HG02678 (cell line): ENCODE measurements around the gene PSME2.

Source experiments
- ATAC-seq: cut with Tn5 transposase; IDR thresholded peaks from one replicate; pipeline ENCODE4 v1.9.1; 2021; ENCODE audit warnings: mild to moderate bottlenecking, moderate library complexity; ENCODE audit not compliant: unreplicated experiment

Gene PSME2

GRCh38 chr14:24156840-24157239 lies 10.4 kb upstream of the PSME2 start:
- ATAC-seq, result no peak

- ATAC-seq, result no peak
Measured at GRCh38 chr14:24155100-24155499, 8.7 kb upstream of the PSME2 start.

DNA sequence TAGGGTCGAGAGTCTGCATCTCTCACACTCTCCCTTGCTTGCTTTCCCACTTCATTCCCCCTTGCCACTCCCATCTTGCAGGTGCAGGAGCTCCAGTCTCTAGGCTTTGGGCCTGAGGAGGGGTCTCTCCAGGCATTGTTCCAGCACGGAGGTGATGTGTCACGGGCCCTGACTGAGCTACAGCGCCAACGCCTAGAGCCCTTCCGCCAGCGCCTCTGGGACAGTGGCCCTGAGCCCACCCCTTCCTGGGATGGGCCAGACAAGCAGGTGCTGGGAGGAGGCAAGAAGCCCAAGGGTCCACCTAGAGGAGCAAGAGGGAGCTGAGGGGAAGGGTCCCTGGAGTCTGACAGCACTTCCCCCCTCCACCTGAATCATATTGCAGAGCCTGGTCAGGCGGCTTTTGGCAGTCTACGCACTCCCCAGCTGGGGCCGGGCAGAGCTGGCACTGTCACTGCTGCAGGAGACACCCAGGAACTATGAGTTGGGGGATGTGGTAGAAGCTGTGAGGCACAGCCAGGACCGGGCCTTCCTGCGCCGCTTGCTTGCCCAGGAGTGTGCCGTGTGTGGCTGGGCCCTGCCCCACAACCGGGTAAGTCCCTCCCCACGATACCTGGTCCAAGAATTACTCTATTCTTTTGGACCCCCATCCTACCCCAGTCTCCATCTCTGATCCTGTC lies 5.1 kb upstream of the PSME2 start:
- ATAC-seq, result no peak

GRCh38 chr14:24150993-24151392 lies 4.6 kb upstream of the PSME2 start:
- no peak for ATAC-seq

GRCh38 chr14:24150567-24150966 lies 4.2 kb upstream of the PSME2 start:
- ATAC-seq, result no peak

DNA sequence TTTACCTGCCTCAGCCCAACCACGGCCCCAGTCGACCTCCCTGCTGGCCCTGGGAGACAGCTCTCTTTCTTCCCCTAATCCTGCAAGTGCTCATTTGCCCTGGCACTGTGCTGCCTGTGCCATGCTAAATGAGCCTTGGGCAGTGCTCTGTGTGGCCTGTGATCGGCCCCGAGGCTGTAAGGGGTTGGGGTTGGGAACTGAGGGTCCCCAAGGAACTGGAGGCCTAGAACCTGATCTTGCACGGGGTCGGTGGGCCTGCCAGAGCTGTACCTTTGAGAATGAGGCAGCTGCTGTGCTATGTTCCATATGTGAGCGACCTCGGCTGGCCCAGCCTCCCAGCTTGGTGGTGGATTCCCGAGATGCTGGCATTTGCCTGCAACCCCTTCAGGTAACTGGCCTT lies 3.7 kb upstream of the PSME2 start:
- no peak for ATAC-seq

DNA sequence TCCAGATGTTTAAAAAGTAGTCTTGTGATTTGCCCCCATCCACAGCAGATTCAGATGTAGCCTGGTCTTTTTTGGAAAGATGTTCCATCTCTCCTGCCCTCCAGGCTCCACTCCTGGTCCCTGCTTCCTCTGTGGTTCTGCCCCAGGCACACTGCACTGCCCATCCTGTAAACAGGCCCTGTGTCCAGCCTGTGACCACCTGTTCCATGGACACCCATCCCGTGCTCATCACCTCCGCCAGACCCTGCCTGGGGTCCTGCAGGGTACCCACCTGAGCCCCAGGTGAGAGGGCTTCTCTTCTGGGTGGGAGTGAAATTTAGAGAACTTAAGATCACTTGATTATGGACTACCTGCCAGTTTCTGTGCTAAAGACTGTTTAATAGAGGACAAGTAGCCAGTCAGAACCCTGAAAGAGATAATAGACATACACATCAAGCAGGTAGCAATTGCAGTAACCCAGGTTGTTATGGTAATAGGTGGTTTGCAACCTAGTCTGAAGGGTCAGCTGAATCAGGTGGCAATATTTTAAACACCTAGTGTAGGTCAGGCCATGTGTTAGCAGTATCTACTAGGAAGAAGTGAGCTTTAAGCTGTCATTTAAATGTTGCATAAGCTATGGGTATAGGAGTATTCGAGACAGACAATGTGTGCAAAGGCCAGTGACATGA lies 3.0 kb upstream of the PSME2 start:
- ATAC-seq, result no peak

DNA sequence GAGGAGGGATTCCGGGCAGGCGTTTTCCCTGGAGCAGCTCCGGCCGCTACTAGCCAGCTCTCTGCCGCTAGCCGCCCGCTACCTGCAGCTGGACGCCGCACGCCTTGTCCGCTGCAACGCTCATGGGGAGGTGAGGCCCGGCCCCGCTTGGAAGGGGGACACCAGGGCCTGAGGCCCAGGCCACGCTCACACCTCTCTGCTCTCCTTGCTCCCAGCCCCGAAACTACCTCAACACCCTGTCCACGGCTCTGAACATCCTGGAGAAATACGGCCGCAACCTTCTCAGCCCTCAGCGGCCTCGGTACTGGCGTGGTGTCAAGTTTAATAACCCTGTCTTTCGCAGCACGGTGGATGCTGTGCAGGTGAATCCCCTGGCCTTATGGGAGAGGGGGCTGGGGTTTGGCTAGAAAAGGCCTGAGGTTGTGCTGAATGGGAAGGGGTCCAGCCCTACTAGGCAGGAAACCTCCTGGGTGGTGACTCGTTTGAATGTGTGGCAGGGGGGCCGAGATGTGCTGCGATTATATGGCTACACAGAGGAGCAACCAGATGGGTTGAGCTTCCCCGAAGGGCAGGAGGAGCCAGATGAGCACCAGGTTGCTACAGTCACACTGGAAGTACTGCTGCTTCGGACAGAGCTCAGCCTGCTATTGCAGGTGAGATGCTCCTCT lies 1.5 kb upstream of the PSME2 start:
- ATAC-seq, result no peak

DNA sequence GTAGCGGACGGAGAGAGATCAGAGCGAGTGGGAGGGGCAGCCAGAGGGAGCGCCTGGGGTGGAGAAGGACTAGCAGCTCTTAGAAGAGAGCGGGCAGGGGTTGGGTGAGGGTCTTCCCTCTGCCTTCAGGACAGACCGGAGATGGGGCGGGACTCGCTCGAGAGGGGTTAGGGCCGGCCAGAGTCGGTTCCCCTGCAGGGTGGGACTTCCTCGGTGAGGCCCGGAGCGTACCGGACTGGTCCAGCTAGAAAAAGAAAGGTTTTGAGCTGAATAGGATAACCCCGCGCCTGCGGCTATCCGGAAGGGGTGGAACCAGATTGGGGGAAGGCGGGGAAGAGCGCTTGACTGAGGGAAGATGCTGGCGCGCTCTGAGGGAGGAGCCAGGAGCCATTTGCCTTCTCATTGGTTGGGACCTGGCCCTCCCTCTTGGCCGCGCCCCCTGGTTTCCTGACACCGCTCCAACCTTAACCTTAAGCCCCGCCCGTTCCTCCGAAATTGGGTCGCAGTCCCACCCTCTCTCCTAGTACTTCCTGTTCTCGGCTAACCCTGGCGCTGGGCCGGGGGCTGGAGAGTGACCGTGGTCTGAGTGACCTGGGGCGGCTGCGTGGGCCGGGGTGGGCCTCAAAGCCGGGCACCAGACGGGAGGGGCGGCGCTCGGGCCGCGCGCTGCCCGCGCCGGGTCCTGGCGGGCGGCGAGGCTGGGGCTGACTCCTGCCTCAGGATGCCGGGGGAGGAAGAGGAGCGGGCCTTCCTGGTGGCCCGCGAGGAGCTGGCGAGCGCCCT lies 759 bp upstream of the PSME2 start, which contains the start of gene RNF31:
Gene RNF31, plus strand, starts transcription at position 521 of the 783 bp plus-strand sequence. Its CDS starts 201 bp downstream, at position 722.
- peak; percentile 84 for ATAC-seq

GRCh38 chr14:24145690-24146452 lies 539 bp downstream of the PSME2 start:
- no peak for ATAC-seq

DNA sequence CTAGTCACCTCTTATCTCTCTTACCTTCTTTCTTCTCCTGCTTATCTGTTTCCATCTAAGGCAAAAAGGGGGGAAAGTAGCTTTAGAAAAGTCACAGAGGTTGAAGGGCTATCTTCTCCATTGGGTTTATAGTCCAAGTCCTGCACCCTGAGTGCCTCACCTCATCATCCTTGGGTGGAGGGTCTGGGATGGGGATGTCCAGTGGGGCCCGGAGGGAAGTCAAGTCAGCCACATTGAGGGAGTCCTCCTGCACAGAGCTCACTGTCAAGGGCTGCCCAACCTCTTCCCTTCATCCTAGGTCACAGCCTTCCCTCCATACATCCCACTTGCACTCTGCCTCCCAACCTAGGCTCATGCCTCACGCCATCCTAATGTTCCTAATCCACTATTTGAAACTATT lies 1.2 kb downstream of the PSME2 start:
- ATAC-seq, result no peak

DNA sequence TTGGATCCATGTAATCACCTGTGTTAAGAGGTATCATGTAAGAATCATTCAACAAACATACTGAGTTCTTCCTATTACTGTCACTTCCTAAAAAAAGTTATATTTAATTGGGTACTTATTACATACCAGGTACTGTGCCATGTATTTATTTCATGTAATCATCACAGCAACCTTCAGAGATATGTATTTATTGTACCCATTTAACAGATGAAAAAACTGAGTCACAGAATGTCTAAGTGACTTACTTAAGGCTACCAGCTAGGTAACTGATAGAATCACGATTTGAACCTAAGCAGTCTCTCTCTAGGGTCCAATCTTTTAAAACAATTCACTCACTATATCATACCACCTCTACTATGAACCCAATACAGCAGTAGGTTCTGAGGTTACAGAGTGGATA lies 2.0 kb downstream of the PSME2 start:
- no peak for ATAC-seq

- ATAC-seq, result no peak
Measured at GRCh38 chr14:24143511-24143910, 2.9 kb downstream of the PSME2 start.

GRCh38 chr14:24141097-24141880 lies 5.1 kb downstream of the PSME2 start, which contains the start of gene EMC9:
TSS of gene EMC9 (minus strand) at chr14:24141591. CDS start at chr14:24141304, 287 bp downstream.
- ATAC-seq, result peak; percentile 88

DNA sequence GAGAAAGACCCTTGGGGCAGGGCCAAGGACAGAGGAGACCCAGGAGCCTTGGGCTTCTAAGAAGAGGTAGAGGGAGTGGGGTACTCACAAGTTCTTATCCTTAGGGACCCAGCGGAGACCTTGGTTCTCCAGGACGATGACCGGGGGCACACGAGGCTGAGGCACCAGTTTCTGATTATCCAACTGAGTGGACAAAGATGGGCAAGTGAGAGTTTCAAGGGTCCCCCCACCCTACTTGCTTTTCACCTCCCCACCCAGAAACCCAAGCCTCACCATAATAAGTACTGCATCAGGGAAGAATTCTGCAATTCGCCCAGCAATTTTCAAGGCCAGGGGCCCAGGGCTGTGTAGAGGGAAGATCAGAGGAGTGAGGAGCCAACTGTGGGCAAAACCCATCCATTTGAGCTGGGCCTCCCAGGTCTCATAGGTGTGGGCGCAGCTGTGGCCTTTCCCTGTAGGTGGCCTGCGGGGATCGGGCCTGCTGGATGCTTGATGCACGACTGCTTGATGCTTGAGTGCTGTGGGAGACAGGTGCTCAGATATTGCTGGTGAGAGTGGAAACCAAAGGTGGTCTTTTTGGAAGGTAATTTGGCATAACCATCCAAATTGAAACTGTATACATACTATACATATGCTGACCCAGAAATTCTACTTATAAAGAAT lies 7.0 kb downstream of the PSME2 start:
- ATAC-seq, result no peak

- no peak for ATAC-seq
Measured at GRCh38 chr14:24138396-24139271, 7.8 kb downstream of the PSME2 start.

DNA sequence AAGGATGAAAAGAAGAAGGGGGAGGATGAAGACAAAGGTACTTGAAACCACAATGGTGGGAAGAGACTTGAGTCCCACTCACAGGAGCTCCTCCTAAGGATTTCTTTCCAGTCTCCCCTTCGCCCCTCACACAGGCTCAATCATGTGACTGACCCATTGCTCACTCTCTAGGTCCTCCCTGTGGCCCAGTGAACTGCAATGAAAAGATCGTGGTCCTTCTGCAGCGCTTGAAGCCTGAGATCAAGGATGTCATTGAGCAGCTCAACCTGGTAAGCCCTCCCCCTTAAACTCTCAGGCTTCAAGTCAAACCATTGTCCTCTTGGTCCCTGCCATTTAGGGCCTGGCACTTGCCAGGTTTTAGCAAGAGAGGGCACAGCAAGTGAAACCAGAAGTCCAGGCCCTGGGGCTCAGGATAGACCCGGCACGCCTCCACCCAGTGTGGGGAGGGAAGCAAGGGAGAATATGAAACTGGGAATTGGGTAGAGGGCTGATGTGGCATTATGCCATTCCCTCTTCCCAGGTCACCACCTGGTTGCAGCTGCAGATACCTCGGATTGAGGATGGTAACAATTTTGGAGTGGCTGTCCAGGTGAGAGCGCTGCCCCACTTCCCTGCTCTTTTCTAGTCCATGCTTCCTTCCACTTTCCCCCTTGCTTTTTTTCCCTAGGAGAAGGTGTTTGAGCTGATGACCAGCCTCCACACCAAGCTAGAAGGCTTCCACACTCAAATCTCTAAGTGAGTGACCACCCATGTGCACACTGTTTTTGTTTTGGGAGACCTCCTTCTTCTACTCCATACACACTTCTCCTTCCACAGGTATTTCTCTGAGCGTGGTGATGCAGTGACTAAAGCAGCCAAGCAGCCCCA lies 8.6 kb downstream of the PSME2 start:
- ATAC-seq, result no peak
